Epithelial cell of esophagus (primary cell): ENCODE data around the gene TBC1D5.

ENCODE experiments used
- DNase-seq: peaks from one replicate; pipeline ENCODE4 v3.0.0; 2010; ENCODE audit warnings: low read depth
- H3K4me3 ChIP-seq: 2 replicates; pipeline ENCODE4 v1.5.1; 2011; ENCODE audit warnings: mild to moderate bottlenecking, low read length, control low read depth
- CTCF ChIP-seq: IDR thresholded peaks from 2 replicates; pipeline ENCODE4 v1.5.1; 2011; ENCODE audit warnings: low read depth, mild to moderate bottlenecking, low read length, control low read depth, inconsistent platforms; ENCODE audit not compliant: insufficient read depth; ENCODE audit errors: missing control alignments

Gene TBC1D5

GRCh38 chr3:17579289-17580031, 163.0 kb downstream of the TBC1D5 start:
- H3K4me3 ChIP-seq = no peak overlapping the region
- no peak for TF ChIP-seq CTCF
- DNase-seq = peak; percentile 29

DNA sequence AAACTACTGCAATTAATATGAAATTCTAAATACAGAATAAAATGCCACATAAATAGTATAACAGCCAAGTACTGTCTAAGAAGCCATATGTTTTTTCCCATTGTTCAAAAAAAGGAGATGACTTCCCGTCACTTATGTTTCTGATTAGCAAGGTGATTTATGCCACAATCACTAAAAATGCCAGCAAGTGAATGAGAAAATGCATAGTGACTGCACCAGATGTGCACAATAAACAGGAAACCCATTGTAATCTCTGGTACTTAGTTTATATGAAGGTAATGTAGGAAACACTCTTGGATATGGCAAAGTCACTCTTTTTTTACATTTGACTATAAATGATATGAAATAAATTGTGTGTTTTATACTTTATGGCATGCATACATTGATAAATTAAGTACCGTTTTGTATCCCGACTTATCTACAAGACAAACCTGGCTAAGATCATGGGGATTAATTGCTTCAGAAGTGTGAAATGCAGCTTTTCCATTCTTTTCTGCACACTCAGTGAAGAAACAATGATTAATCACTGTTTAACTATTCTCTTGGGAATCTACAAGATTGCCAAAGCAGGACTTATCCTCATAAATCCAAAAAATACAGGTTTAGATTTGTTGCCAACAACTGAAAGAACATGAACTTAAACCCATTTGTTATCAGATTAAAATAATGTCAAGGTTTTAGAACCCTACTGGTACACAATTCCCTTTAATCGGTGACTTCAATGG, 164.5 kb downstream of the TBC1D5 start:
- peak; percentile 66 for DNase-seq

GRCh38 chr3:17573396-17573795, 169.0 kb downstream of the TBC1D5 start:
- no peak for DNase-seq
- H3K4me3 ChIP-seq = no peak overlapping the region
- TF ChIP-seq CTCF = no peak

More for the DNA sequence above, 164.5 kb downstream of the TBC1D5 start:
- no peak for TF ChIP-seq CTCF
- H3K4me3 ChIP-seq = no peak overlapping the region

DNA sequence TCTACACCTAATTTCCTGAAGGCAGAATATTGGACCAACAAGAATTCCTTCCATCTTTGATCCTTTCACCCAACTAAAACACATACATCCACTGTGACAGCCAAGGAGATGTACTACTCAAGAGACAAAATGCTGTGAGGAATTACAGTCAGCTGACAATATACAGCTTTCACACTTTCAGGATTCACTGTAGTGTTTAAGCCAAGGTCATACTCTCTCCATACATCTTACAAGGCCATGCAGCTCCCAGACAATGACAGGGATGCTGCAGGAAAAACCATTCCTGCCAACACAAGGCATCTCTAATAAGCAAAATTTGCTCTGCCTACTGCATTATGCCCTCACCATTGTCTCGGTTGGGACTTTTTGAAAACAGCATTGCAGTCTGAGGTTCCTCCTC, 170.7 kb downstream of the TBC1D5 start:
- no peak for DNase-seq
- no peak overlapping the region for H3K4me3 ChIP-seq
- no peak for TF ChIP-seq CTCF

- DNase-seq = no peak
- TF ChIP-seq CTCF = no peak
- no peak overlapping the region for H3K4me3 ChIP-seq
Observed at GRCh38 chr3:17562845-17563244, 179.6 kb downstream of the TBC1D5 start.

DNA sequence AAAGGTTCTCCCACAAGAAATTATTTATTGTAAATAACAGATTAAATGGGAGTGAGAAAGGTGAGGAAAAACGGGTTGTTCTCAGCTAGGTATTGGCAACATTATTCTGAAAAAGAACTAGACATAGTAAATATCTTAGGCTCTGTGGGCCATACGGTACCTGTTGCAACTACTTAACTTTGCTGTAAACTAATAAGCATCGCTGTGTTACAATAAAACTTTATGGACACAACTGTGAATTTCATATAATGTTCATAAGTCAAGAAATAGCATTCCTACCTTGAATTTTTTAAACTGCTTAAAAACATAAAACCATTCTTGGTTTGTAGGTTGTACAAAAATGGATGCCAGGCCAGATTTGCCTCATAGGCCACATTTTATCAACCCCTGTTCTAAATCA, 183.9 kb downstream of the TBC1D5 start:
- DNase-seq = no peak
- TF ChIP-seq CTCF = no peak

More for the DNA sequence above, 183.9 kb downstream of the TBC1D5 start:
- no peak overlapping the region for H3K4me3 ChIP-seq
